Measurements from ENCODE around the gene IQGAP3. TPM values are rescaled to one million over a fixed set of nuclear protein-coding genes. Genes with fewer than 3 reads are reported as not detected.

The IQGAP3 gene
- total RNA-seq, 1 experiment from 2014 or later = 25.6 TPM

GRCh38 chr1:156498432-156499193 is 73.8 kb downstream of the IQGAP3 start:
- POLR2A ChIA-PET = no interaction called here
- ATAC-seq (no peak), DNase-seq (ENCODE audit: low read depth, low spot score) (no peak)
- Histone ChIP-seq H3K27ac (ENCODE audit: low read length) (peak overlapping the region; percentile 85), H3K9me3 (ENCODE audit: control insufficient read depth, insufficient read depth, low read depth, low read length) (no peaks in the 10 kb centered on the region), H3K4me1 (ENCODE audit: control insufficient read depth, insufficient read depth, low read length) (peaks cover 53% of the 10 kb centered on the region), H3K27me3 (ENCODE audit: control insufficient read depth, insufficient read depth, low read length) (no peaks in the 10 kb centered on the region), H3K36me3 (ENCODE audit: control insufficient read depth, insufficient read depth, low read length) (peaks cover 8% of the 10 kb centered on the region; the same call in 1 of the 2 replicates), H3K4me3 (ENCODE audit: low read depth in 2 of 2, low read length in 2 of 2) (peak overlapping the region; percentile 69 to 98)
- in situ Hi-C loops (cut with HindIII; ENCODE audit: low pct_unique_long_range_greater_than_20kb, low sequenced_read_pairs) (no loop called here), intact Hi-C loops (cut with micrococcal nuclease; ENCODE audit: unreplicated experiment) (no loop called here)
- TF ChIP-seq TCF7L2 (IDR thresholded peaks at IDR 0.05; ENCODE audit: low read depth, low read length) (no peak), SIN3A (IDR thresholded peaks at IDR 0.05; ENCODE audit: borderline replicate concordance, insufficient read depth, low read depth, low read length) (no peak), CTCF (IDR thresholded peaks at IDR 0.05) (no peak), POLR2AphosphoS5 (IDR thresholded peaks at IDR 0.05; ENCODE audit: low read depth, low read length) (no peak)
- TF ChIP-seq, protein P1, sequence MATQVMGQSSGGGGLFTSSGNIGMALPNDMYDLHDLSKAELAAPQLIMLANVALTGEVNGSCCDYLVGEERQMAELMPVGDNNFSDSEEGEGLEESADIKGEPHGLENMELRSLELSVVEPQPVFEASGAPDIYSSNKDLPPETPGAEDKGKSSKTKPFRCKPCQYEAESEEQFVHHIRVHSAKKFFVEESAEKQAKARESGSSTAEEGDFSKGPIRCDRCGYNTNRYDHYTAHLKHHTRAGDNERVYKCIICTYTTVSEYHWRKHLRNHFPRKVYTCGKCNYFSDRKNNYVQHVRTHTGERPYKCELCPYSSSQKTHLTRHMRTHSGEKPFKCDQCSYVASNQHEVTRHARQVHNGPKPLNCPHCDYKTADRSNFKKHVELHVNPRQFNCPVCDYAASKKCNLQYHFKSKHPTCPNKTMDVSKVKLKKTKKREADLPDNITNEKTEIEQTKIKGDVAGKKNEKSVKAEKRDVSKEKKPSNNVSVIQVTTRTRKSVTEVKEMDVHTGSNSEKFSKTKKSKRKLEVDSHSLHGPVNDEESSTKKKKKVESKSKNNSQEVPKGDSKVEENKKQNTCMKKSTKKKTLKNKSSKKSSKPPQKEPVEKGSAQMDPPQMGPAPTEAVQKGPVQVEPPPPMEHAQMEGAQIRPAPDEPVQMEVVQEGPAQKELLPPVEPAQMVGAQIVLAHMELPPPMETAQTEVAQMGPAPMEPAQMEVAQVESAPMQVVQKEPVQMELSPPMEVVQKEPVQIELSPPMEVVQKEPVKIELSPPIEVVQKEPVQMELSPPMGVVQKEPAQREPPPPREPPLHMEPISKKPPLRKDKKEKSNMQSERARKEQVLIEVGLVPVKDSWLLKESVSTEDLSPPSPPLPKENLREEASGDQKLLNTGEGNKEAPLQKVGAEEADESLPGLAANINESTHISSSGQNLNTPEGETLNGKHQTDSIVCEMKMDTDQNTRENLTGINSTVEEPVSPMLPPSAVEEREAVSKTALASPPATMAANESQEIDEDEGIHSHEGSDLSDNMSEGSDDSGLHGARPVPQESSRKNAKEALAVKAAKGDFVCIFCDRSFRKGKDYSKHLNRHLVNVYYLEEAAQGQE (IDR thresholded peaks at IDR 0.05; ENCODE audit: insufficient read depth in 1 of 2, low read depth in 2 of 2, low read length in 1 of 2) = 0 out of 4 replicates have a peak, but pooled peaks of 1 of the 2 experiments have one; percentile 52
- CTCF ChIA-PET = interaction anchor here (0.6 to 1.5 kb wide), 3 partner anchors 8 to 45 kb away, joined by 3 to 4 read pairs (median 3); no protein-coding TSS in a partner anchor
- no TSS peak for BruUV-seq (replicated peaks)

- TF ChIP-seq POLR2AphosphoS5 (IDR thresholded peaks at IDR 0.05; ENCODE audit: low read depth, low read length) (no peak), TCF7L2 (IDR thresholded peaks at IDR 0.05; ENCODE audit: low read depth, low read length) (no peak), CTCF (IDR thresholded peaks at IDR 0.05) (no peak), SIN3A (IDR thresholded peaks at IDR 0.05; ENCODE audit: borderline replicate concordance, insufficient read depth, low read depth, low read length) (no peak)
- TF ChIP-seq, protein P1 (IDR thresholded peaks at IDR 0.05; ENCODE audit: insufficient read depth in 1 of 2, low read depth in 2 of 2, low read length in 1 of 2) = no peak
- intact Hi-C loops (cut with micrococcal nuclease; ENCODE audit: unreplicated experiment) = no loop called here
- Histone ChIP-seq H3K27ac (ENCODE audit: low read length) (peak overlapping the region; percentile 85), H3K36me3 (ENCODE audit: control insufficient read depth, insufficient read depth, low read length) (peaks cover 8% of the 10 kb centered on the region; the same call in 1 of the 2 replicates), H3K4me1 (ENCODE audit: control insufficient read depth, insufficient read depth, low read length) (peaks cover 48% of the 10 kb centered on the region), H3K4me3 (ENCODE audit: low read depth in 2 of 2, low read length in 2 of 2) (peak overlapping the region in 1 of 2 experiments; percentile 69; a peak in 2 of 4 replicates), H3K27me3 (ENCODE audit: control insufficient read depth, insufficient read depth, low read length) (no peaks in the 10 kb centered on the region), H3K9me3 (ENCODE audit: control insufficient read depth, insufficient read depth, low read depth, low read length) (no peaks in the 10 kb centered on the region)
- no peak for DNase-seq (ENCODE audit: low read depth, low spot score)
- in situ Hi-C loops (cut with HindIII; ENCODE audit: low pct_unique_long_range_greater_than_20kb, low sequenced_read_pairs) = no loop called here
- POLR2A ChIA-PET = no interaction called here
- no peak for ATAC-seq
- CTCF ChIA-PET = interaction anchor here (1.2 kb wide), 1 partner anchor 17 kb away, joined by 4 read pairs; no protein-coding TSS in a partner anchor
- BruUV-seq (replicated peaks) = TSS peak; percentile 37
These were observed 74.5 kb downstream of the IQGAP3 start for GRCh38 chr1:156497743-156498431.
